Upper lobe of right lung (tissue), 1 donor: Measurements from ENCODE around the gene ACOXL. TPM values are rescaled to one million over a fixed set of nuclear protein-coding genes. Genes with fewer than 3 reads are reported as not detected.
"Not testable (repeated sequence)": the region's sequence is repeated elsewhere in the genome, so short reads cannot be mapped to it uniquely, and the experiment has no call there.

Experiments used
- ATAC-seq: fragments of 200-7000 bp; cut with Tn5 transposase; one replicate; pipeline ENCODE4 v1.9.1; 2020; ENCODE audit warnings: mild to moderate bottlenecking, moderate library complexity
- DNase-seq: peaks from one replicate; pipeline ENCODE4 v3.0.0-alpha.2; 2020
- H3K27ac ChIP-seq: fragments of 200-600 bp; one replicate; pipeline ENCODE4 v1.8.0; 2022
- H3K27me3 ChIP-seq: fragments of 200-600 bp; one replicate; pipeline ENCODE4 v1.8.0; 2022; ENCODE audit warnings: mild to moderate bottlenecking
- H3K36me3 ChIP-seq: fragments of 200-600 bp; one replicate; pipeline ENCODE4 v1.8.0; 2022
- H3K4me1 ChIP-seq: fragments of 200-600 bp; one replicate; pipeline ENCODE4 v1.8.0; 2022
- H3K4me3 ChIP-seq: fragments of 200-600 bp; one replicate; pipeline ENCODE4 v1.8.0; 2022; ENCODE audit warnings: mild to moderate bottlenecking
- H3K9me3 ChIP-seq: fragments of 200-600 bp; one replicate; pipeline ENCODE4 v1.8.0; 2022
- intact Hi-C: fragments of 100-400 bp; cut with DNase I; formaldehyde crosslinking; loops from one replicate; pipeline ENCODE4 v1.11.0; 2022
- total RNA-seq: library from RNA; stranded (reverse); fragmentation: NEBNext Ultra II Directional; extraction: Animal tissue kit (Norgen Biotek cat#: 25700); gene quantifications from one replicate; pipeline ENCODE4 v1.2.1, GENCODE V29; 2021
- TF ChIP-seq, protein P1 (sequence below): fragments of 200-600 bp; IDR thresholded peaks from one replicate; pipeline ENCODE4 v1.8.0; 2022; ENCODE audit warnings: antibody characterized with exemption
- donor health status: DM: no; HTN: yes; CAD: no; lungs with severe emphysema.

ACOXL gene
- total RNA-seq, 1 donor from 2014 or later, result 47.5 TPM

DNA sequence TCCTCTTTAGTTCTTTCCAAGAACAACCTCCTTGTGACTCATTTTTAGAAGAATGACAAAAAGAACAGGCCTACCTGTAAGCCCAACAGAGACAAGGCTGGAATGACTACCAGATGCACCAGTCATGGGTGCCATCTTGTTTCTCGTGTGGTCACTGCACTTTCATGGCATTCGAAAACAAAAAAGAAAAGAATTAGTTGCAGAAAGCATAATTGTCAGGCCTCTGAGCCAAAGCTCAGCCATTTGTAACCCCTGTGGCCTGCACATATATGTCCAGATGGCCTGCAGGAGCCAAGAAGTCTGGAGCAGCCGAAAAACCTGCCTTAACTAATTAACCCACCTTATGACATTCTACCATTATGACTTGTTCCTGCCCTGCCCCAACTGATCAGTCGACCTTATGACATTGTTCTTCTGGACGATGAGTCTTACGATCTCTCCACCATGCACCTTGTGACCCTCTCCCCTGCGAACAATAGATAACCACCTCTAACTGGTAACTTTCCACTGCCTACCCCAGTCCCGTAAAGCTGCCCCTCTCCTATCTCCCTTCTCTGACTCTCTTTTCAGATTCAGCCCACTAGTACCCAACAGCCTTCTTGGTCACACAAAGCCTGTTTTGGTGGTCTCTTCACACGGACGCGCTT, 40.6 kb upstream of the ACOXL start:
- Histone ChIP-seq H3K27me3 (no peaks in the 10 kb centered on the region), H3K4me1 (no peaks in the 10 kb centered on the region), H3K9me3 (no peaks in the 10 kb centered on the region), H3K36me3 (no peaks in the 10 kb centered on the region), H3K4me3 (no peak overlapping the region), H3K27ac (no peak overlapping the region)
- intact Hi-C loops, result no loop called here
- DNase-seq, result no peak
- no peak for ATAC-seq
- TF ChIP-seq, protein P1, sequence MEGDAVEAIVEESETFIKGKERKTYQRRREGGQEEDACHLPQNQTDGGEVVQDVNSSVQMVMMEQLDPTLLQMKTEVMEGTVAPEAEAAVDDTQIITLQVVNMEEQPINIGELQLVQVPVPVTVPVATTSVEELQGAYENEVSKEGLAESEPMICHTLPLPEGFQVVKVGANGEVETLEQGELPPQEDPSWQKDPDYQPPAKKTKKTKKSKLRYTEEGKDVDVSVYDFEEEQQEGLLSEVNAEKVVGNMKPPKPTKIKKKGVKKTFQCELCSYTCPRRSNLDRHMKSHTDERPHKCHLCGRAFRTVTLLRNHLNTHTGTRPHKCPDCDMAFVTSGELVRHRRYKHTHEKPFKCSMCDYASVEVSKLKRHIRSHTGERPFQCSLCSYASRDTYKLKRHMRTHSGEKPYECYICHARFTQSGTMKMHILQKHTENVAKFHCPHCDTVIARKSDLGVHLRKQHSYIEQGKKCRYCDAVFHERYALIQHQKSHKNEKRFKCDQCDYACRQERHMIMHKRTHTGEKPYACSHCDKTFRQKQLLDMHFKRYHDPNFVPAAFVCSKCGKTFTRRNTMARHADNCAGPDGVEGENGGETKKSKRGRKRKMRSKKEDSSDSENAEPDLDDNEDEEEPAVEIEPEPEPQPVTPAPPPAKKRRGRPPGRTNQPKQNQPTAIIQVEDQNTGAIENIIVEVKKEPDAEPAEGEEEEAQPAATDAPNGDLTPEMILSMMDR, result no peak

DNA sequence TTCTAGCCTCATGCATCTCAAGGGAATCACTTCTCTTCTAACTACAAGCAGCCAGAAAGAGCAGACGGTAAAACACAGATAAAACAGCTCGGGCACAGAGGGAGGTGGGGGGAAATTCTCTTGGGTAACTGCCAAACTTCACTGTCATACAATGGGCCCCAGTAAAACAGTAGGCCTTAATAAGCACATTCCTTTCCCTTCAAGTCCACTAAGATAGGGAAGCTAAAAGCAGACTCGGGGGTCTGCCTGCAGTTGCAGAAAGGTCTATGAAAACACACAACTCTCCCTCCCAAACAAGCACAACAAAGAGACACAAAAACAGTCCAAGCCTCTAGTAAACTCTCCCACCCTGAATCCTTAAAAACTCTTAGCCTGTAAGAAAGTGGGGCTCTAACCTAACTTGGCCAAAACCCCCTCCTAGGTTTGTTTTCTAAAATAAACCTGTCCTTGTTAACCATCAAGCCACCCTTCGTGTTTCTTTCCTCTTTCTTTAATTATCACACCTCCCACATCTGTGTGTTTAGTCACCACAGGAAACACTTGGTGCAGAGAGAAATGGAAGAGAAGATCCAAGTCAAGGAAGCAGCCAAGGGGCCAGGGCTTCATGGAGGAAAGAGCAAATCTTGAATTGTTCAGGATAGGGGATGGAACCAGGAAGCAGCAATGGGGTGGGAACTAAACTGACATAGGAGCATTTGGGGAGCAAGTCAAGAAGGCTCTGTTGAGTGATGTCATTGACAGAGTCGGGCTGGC, 37.1 kb upstream of the ACOXL start:
- H3K36me3 ChIP-seq, H3K27ac ChIP-seq, H3K4me1 ChIP-seq, DNase-seq, H3K4me3 ChIP-seq, H3K27me3 ChIP-seq, H3K9me3 ChIP-seq, ATAC-seq, intact Hi-C loops: not testable (repeated sequence)

DNA sequence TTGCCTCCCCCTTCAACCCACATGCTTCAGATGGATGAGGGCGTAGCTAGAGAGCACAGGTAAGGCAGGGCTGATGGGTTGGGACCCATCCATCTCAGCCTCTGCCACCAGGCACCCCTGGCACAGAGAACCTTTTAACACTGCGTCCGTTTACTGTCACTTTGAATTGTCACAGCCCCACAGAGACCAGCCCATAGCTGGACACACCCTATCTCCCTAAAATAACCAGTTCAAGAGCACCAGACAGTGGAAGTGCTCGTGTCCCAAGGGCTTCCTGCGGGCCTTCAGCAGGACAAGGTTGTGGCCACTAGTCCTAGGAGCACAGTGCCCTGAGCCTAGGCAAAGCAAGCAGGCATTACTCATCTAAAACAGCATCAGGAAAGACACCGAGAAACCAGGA, 34.1 kb upstream of the ACOXL start:
- H3K4me1 ChIP-seq, ATAC-seq, intact Hi-C loops, H3K9me3 ChIP-seq, H3K27me3 ChIP-seq, H3K4me3 ChIP-seq, H3K27ac ChIP-seq, DNase-seq, H3K36me3 ChIP-seq: not testable (repeated sequence)

DNA sequence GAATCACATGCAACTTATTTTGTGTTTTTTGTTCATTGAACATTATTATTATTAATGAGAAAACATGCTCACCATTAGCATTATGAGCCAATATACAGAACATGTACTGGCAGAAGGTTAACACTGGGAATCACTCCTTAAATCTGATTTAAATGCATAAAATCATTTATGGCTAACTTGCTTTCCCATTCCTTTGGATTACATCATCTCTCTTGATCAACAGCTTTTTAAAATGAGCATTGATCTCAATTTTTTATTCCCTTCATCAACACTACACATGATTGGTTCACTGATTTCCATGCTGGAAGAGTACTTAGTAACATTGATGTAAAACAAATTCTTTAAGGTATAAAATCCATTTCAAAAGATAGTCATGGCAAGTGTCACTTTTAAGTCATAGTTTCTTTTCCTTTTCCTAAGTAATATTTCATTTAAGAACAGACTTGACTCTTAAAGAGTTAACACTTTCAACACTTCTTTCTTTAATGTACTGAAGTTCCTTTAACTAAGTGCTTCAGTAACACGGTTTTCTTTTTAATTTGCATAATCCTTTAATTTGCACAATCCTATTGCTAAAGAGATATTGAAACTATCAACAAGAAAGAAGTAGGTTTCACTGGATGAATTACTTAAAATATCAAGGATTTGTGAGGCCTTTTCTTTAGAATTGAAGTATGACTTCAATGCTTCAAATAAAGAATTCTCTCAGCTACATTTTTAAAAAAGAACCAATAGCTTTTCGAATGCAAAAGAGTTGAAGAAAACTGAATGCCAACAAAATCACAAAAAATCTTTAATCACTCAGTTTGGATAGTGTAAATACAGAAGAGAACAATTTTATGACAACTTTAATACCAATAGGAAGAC, 29.6 kb upstream of the ACOXL start:
- DNase-seq (no peak), ATAC-seq (no peak)
- H3K9me3 ChIP-seq, result no peaks in the 10 kb centered on the region
- H3K36me3 ChIP-seq, result no peaks in the 10 kb centered on the region
- intact Hi-C loops, result no loop called here
- H3K4me1 ChIP-seq, result no peaks in the 10 kb centered on the region
- no peaks in the 10 kb centered on the region for H3K27me3 ChIP-seq
- TF ChIP-seq, protein P1, result no peak
- no peak overlapping the region for H3K27ac ChIP-seq
- H3K4me3 ChIP-seq, result no peak overlapping the region

DNA sequence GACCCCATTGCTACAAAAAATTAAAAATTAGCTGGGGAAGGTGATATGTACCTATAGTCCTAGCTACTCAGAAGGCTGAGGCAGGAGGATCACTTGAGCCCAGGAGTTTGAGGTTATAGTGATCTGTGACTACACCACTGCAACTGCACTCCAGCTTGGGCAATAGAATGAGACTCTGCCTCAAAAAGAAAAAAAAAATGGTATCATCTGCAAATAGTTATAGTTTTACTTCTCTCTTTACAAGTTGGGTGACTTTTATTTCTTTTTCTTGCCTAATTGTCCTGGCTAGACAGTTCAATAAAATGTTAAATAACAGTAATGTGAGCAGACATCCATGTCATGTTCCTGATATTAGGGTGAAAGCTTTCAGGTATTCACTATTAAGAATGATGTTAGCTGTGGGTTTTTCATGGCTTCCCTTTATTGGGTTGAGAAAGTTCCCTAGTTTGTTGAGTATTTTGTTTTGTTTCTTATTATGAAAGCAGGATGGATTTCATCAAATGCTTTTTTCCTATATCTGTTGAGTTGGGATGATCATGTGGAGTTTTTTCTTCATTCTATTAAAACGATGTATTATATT, 24.9 kb upstream of the ACOXL start:
- intact Hi-C loops, result no loop called here
- ATAC-seq, result no peak

DNA sequence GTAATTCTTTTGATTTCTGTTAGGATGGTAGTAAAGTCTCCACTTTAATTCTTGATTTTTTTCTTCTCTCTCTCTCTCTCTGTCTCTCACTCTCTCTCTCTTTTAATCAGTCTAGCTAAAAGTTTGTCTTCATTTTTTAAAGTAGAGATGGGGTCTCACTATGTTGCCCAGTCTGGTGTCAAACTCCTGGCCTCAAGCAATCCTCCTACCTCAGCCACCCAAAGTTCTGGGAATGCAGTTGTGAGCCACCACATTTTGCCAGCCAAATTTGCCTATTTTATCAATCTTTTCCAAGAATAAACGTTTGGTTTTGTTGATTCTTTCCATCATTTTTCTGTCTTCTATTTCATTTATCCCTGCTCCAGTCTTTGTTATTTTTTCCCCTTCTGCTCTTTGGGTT, 23.9 kb upstream of the ACOXL start:
- intact Hi-C loops, result no loop called here
- DNase-seq (no peak), ATAC-seq (no peak)
- peaks cover 3% of the 10 kb centered on the region for H3K27me3 ChIP-seq
- H3K4me3 ChIP-seq, result no peak overlapping the region
- H3K36me3 ChIP-seq, result no peaks in the 10 kb centered on the region
- no peaks in the 10 kb centered on the region for H3K9me3 ChIP-seq
- TF ChIP-seq, protein P1, result no peak
- no peak overlapping the region for H3K27ac ChIP-seq
- H3K4me1 ChIP-seq, result no peaks in the 10 kb centered on the region

More for the DNA sequence above, 24.9 kb upstream of the ACOXL start:
- DNase-seq, result no peak
- Histone ChIP-seq H3K4me1 (no peaks in the 10 kb centered on the region), H3K27ac (no peak overlapping the region), H3K27me3 (peaks cover 3% of the 10 kb centered on the region), H3K4me3 (no peak overlapping the region), H3K36me3 (no peaks in the 10 kb centered on the region), H3K9me3 (no peaks in the 10 kb centered on the region)
- TF ChIP-seq, protein P1, result no peak
